Stomach (tissue), 4 donors: Measurements from ENCODE around the gene ZNF573.
"Not testable (repeated sequence)": the region's sequence is repeated elsewhere in the genome, so short reads cannot be mapped to it uniquely, and the experiment has no call there.

ENCODE experiments used
- CTCF ChIP-seq, 7 experiments: fragments of 450-650 bp in 4 of 7; fragments of 200-600 bp in 3 of 7; sonication (generic) in 3 of 7; IDR thresholded peaks; one replicate each; pipeline ENCODE4 v1.5.1; 2016 to 2019; ENCODE audit warnings: antibody characterized with exemption in 7 of 7, control low read depth in 2 of 7, mild to moderate bottlenecking in 1 of 7
- EP300 ChIP-seq: sonication (generic); formaldehyde crosslinking; IDR thresholded peaks from one replicate; pipeline ENCODE4 v1.6.1; 2017; ENCODE audit warnings: antibody characterized with exemption
- POLR2A ChIP-seq, 4 donors: fragments of 450-650 bp; IDR thresholded peaks; one replicate each; pipeline ENCODE4 v1.6.1; 2016; ENCODE audit warnings: antibody characterized with exemption in 4 of 4, control low read depth in 2 of 4, mild to moderate bottlenecking in 1 of 4, moderate library complexity in 1 of 4
- POLR2AphosphoS5 ChIP-seq, 3 donors: sonication (generic); formaldehyde crosslinking; IDR thresholded peaks; one replicate each; pipeline ENCODE4 v1.6.1; 2016; ENCODE audit warnings: antibody characterized with exemption in 3 of 3

- TF ChIP-seq CTCF (IDR thresholded peaks at IDR 0.05); POLR2AphosphoS5 (IDR thresholded peaks at IDR 0.05); POLR2A (IDR thresholded peaks at IDR 0.05); EP300: not testable (repeated sequence)
Measured at GRCh38 chr19:37815611-37816010, 36.2 kb upstream of the ZNF573 start.
